B cell (primary cell): ENCODE measurements around the gene TSSC4.

Experiments
- EZH2 ChIP-seq: IDR thresholded peaks from 2 replicates; pipeline ENCODE4 v1.6.1; 2012; ENCODE audit warnings: borderline replicate concordance, low read depth, mild to moderate bottlenecking, moderate library complexity, low read length; ENCODE audit not compliant: insufficient read depth, poor library complexity, severe bottlenecking
- TF ChIP-seq, protein P1 (sequence below): fragments of 200-600 bp; IDR thresholded peaks from one replicate; pipeline ENCODE4 v1.8.0; 2022; ENCODE audit warnings: antibody characterized with exemption, mild to moderate bottlenecking

DNA sequence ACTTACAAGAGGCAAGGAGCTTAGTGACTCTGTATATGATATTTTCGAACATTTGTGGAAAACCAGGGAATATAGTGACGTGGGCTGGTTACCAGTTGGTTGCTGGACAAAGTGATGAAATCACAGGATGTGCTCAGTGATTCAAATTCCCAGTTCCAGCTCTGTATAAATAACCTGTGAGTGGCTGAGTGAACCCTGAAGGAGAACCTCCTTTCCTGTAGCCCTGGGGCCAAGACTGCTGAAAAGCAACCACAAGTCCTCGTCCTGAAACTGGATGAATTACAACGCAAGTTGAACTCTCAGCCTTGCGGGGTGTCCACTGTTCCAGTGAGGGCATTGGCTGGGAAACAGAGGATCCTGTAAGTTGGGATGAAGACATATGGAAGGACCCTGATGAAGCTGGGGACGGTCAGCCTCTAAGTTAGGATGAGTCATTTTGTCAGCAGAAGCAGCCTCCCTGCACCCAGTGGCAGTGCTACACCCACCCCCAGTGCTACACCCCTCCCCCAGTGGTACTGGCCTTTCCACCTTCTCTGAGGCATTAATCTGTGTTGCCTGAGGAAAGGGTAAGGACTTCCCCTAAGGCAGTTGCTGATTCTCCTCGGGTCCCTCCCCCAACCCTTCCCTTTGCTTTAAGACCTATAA, 45.4 kb upstream of the TSSC4 start:
- TF ChIP-seq, protein P1, sequence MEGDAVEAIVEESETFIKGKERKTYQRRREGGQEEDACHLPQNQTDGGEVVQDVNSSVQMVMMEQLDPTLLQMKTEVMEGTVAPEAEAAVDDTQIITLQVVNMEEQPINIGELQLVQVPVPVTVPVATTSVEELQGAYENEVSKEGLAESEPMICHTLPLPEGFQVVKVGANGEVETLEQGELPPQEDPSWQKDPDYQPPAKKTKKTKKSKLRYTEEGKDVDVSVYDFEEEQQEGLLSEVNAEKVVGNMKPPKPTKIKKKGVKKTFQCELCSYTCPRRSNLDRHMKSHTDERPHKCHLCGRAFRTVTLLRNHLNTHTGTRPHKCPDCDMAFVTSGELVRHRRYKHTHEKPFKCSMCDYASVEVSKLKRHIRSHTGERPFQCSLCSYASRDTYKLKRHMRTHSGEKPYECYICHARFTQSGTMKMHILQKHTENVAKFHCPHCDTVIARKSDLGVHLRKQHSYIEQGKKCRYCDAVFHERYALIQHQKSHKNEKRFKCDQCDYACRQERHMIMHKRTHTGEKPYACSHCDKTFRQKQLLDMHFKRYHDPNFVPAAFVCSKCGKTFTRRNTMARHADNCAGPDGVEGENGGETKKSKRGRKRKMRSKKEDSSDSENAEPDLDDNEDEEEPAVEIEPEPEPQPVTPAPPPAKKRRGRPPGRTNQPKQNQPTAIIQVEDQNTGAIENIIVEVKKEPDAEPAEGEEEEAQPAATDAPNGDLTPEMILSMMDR, result no peak
- no peak for TF ChIP-seq EZH2
